SK-N-SH (cell line): ENCODE data around the gene SPIN1.

Source experiments
- EZH2phosphoT487 ChIP-seq: fragments of 200-600 bp; sonication (generic); IDR thresholded peaks from 2 replicates; pipeline ENCODE4 v1.6.1; 2017; ENCODE audit warnings: low read depth, mixed run types, mild to moderate bottlenecking, antibody characterized with exemption, moderate library complexity, borderline replicate concordance
- GATA2 ChIP-seq: sonication (generic); formaldehyde crosslinking; IDR thresholded peaks from 2 replicates; pipeline ENCODE4 v1.5.0; 2020; ENCODE audit warnings: mild to moderate bottlenecking, missing genetic modification reagents
- MXI1 ChIP-seq: IDR thresholded peaks from 2 replicates; pipeline ENCODE4 v1.6.1; 2012; ENCODE audit warnings: mild to moderate bottlenecking, low read depth, low read length, improper control_type of control experiment
- RFX5 ChIP-seq: IDR thresholded peaks from 2 replicates; pipeline ENCODE4 v1.6.1; 2012; ENCODE audit warnings: mild to moderate bottlenecking, improper control_type of control experiment, low read length
- USF2 ChIP-seq: fragments of 150-350 bp; IDR thresholded peaks from 2 replicates; pipeline ENCODE4 v1.6.1; 2017; ENCODE audit warnings: antibody characterized with exemption, low read length, low read depth, borderline replicate concordance
- ZBTB33 ChIP-seq: IDR thresholded peaks from 2 replicates; pipeline ENCODE4 v1.4.0; 2012; ENCODE audit warnings: low read depth, borderline replicate concordance

GRCh38 chr9:88476491-88477271, 88.4 kb downstream of the SPIN1 start:
- TF ChIP-seq GATA2 (CRISPR knock-in tag): no peak
- no peak for TF ChIP-seq RFX5
- TF ChIP-seq ZBTB33: no peak
- no peak for TF ChIP-seq USF2
- TF ChIP-seq EZH2phosphoT487: no peak
- no peak for TF ChIP-seq MXI1
